WERI-Rb-1 (cell line): ENCODE data around the gene AK4.

Experiments used
- DNase-seq: peaks from one replicate; pipeline ENCODE4 v3.0.0-alpha.2; 2020
- H3K27ac ChIP-seq: fragments of 250-450 bp; sonication (Bioruptor Pico); 2 replicates; pipeline ENCODE4 v1.5.1; 2020; ENCODE audit warnings: mild to moderate bottlenecking, moderate library complexity
- H3K27me3 ChIP-seq: fragments of 250-450 bp; sonication (Bioruptor Pico); 2 replicates; pipeline ENCODE4 v1.5.1; 2021; ENCODE audit warnings: mild to moderate bottlenecking, low read depth, moderate library complexity; ENCODE audit not compliant: insufficient read depth, severe bottlenecking
- H3K36me3 ChIP-seq: fragments of 250-450 bp; sonication (Bioruptor Pico); 2 replicates; pipeline ENCODE4 v1.5.1; 2020; ENCODE audit warnings: mild to moderate bottlenecking, moderate library complexity
- H3K4me3 ChIP-seq: 2 replicates; pipeline ENCODE4 v1.5.1; 2011; ENCODE audit warnings: low read depth, mild to moderate bottlenecking, control low read depth, low read length
- H3K9me3 ChIP-seq: fragments of 250-450 bp; sonication (Bioruptor Pico); 2 replicates; pipeline ENCODE4 v1.5.1; 2021; ENCODE audit warnings: mild to moderate bottlenecking, moderate library complexity; ENCODE audit not compliant: severe bottlenecking
- TF ChIP-seq, protein P1 (sequence below): IDR thresholded peaks from 2 replicates; pipeline ENCODE4 v1.5.1; 2011; ENCODE audit warnings: low read depth, mild to moderate bottlenecking, control low read depth, inconsistent platforms, low read length

The AK4 gene

GRCh38 chr1:65277605-65278347 is 129.8 kb downstream of the AK4 start:
- no peak overlapping the region for H3K4me3 ChIP-seq
- H3K27ac ChIP-seq: no peak overlapping the region
- H3K9me3 ChIP-seq: no peaks in the 10 kb centered on the region
- H3K36me3 ChIP-seq: no peaks in the 10 kb centered on the region
- H3K27me3 ChIP-seq: no peaks in the 10 kb centered on the region
- TF ChIP-seq, protein P1, sequence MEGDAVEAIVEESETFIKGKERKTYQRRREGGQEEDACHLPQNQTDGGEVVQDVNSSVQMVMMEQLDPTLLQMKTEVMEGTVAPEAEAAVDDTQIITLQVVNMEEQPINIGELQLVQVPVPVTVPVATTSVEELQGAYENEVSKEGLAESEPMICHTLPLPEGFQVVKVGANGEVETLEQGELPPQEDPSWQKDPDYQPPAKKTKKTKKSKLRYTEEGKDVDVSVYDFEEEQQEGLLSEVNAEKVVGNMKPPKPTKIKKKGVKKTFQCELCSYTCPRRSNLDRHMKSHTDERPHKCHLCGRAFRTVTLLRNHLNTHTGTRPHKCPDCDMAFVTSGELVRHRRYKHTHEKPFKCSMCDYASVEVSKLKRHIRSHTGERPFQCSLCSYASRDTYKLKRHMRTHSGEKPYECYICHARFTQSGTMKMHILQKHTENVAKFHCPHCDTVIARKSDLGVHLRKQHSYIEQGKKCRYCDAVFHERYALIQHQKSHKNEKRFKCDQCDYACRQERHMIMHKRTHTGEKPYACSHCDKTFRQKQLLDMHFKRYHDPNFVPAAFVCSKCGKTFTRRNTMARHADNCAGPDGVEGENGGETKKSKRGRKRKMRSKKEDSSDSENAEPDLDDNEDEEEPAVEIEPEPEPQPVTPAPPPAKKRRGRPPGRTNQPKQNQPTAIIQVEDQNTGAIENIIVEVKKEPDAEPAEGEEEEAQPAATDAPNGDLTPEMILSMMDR: no peak
- no peak for DNase-seq

GRCh38 chr1:65278376-65279069 is 130.5 kb downstream of the AK4 start:
- Histone ChIP-seq H3K4me3 (no peak overlapping the region), H3K36me3 (no peaks in the 10 kb centered on the region; the same call in 1 of the 2 replicates), H3K27ac (no peak overlapping the region), H3K27me3 (no peaks in the 10 kb centered on the region), H3K9me3 (no peaks in the 10 kb centered on the region)
- no peak for DNase-seq
- TF ChIP-seq, protein P1: no peak

- TF ChIP-seq, protein P1: no peak
- no peak for DNase-seq
These were observed 131.2 kb downstream of the AK4 start for GRCh38 chr1:65279070-65279779.

More at GRCh38 chr1:65279070-65279779, 131.2 kb downstream of the AK4 start:
- Histone ChIP-seq H3K27ac (no peak overlapping the region), H3K36me3 (no peaks in the 10 kb centered on the region; the same call in 1 of the 2 replicates), H3K4me3 (no peak overlapping the region), H3K27me3 (no peaks in the 10 kb centered on the region), H3K9me3 (no peaks in the 10 kb centered on the region)
